ENCODE measurements around the gene UPF3B.
A peak's percentile ranks its signal among the peaks of the same experiment; 100 is the strongest.

UPF3B gene

GRCh38 chrX:119871599-119872395 is 19.0 kb upstream of the UPF3B start, which contains the start of the genes NDUFA1 and RNF113A:
Gene NDUFA1 (plus strand): TSS chrX:119871832. CDS start chrX:119871912, 80 bp downstream.
Gene RNF113A (minus strand): TSS chrX:119871733. CDS start chrX:119871613, 120 bp downstream.
- peak; percentile 79 to 88 for DNase-seq (ENCODE audit: low read depth in 2 of 2)
- TF ChIP-seq CTCF (IDR thresholded peaks at IDR 0.05; ENCODE audit: low read depth, low read length): no peak
- peak within 1 kb of the TSS; percentile 69 for H3K4me3 ChIP-seq (replicated peaks in 1 of 2; ENCODE audit: low read depth in 2 of 2, low read length in 2 of 2)

GRCh38 chrX:119871245-119871598 is 18.5 kb upstream of the UPF3B start:
- H3K4me3 ChIP-seq (replicated peaks in 1 of 2; ENCODE audit: low read depth in 2 of 2, low read length in 2 of 2): peak overlapping the region; percentile 69
- DNase-seq (ENCODE audit: low read depth in 2 of 2): peak in 1 of 2 donors; percentile 19
- TF ChIP-seq CTCF (IDR thresholded peaks at IDR 0.05; ENCODE audit: low read depth, low read length): no peak

GRCh38 chrX:119870626-119871131 is 17.9 kb upstream of the UPF3B start:
- H3K4me3 ChIP-seq (replicated peaks in 1 of 2; ENCODE audit: low read depth in 2 of 2, low read length in 2 of 2): peak overlapping the region; percentile 69
- no peak for TF ChIP-seq CTCF (IDR thresholded peaks at IDR 0.05; ENCODE audit: low read depth, low read length)
- DNase-seq (ENCODE audit: low read depth in 2 of 2): peak; percentile 15 to 21

GRCh38 chrX:119853444-119853843 is 681 bp upstream of the UPF3B start:
- TF ChIP-seq CTCF (IDR thresholded peaks at IDR 0.05; ENCODE audit: low read depth, low read length): no peak
- DNase-seq (ENCODE audit: low read depth in 2 of 2): peak in 1 of 2 donors; percentile 6
- H3K4me3 ChIP-seq (replicated peaks in 1 of 2; ENCODE audit: low read depth in 2 of 2, low read length in 2 of 2): peak overlapping the region; percentile 26 to 33

- no peak for DNase-seq (ENCODE audit: low read depth in 2 of 2)
- no peak for TF ChIP-seq CTCF (IDR thresholded peaks at IDR 0.05; ENCODE audit: low read depth, low read length)
- H3K4me3 ChIP-seq (replicated peaks in 1 of 2; ENCODE audit: low read depth in 2 of 2, low read length in 2 of 2): no peak overlapping the region
Observed at GRCh38 chrX:119833905-119834304, 18.9 kb downstream of the UPF3B start.

- DNase-seq (ENCODE audit: low read depth in 2 of 2): no peak
- TF ChIP-seq CTCF (IDR thresholded peaks at IDR 0.05; ENCODE audit: low read depth, low read length): no peak
- no peak overlapping the region for H3K4me3 ChIP-seq (replicated peaks in 1 of 2; ENCODE audit: low read depth in 2 of 2, low read length in 2 of 2)
Observed at GRCh38 chrX:119828446-119828845, 24.3 kb downstream of the UPF3B start.
